K562 (cell line): ENCODE data around the gene OCEL1. TPM values are rescaled to one million over a fixed set of nuclear protein-coding genes. Genes with fewer than 3 reads are reported as not detected.

ENCODE experiments used
- ARHGAP35 ChIP-seq: fragments of 450-650 bp; IDR thresholded peaks from 2 replicates; pipeline ENCODE4 v1.6.1; 2018; ENCODE audit not compliant: partially characterized antibody
- COPS2 ChIP-seq: fragments of 450-650 bp; conservative IDR thresholded peaks from 2 replicates; pipeline ENCODE4 v1.6.1; 2016; ENCODE audit warnings: mild to moderate bottlenecking, moderate library complexity
- CREM ChIP-seq: IDR thresholded peaks from 2 replicates; pipeline ENCODE4 v1.6.1; 2014; ENCODE audit warnings: antibody characterized with exemption, low read depth
- DIDO1 ChIP-seq: fragments of 450-650 bp; IDR thresholded peaks from 2 replicates; pipeline ENCODE4 v1.6.1; 2016; ENCODE audit warnings: low read depth, missing biosample characterization, missing genetic modification characterization
- FOXJ3 ChIP-seq: sonication (generic); formaldehyde crosslinking; IDR thresholded peaks from 2 replicates; pipeline ENCODE4 v1.4.0; 2020; ENCODE audit warnings: mild to moderate bottlenecking, missing genetic modification reagents
- HSF4 ChIP-seq: fragments of 250-450 bp; sonication (Bioruptor Pico); IDR thresholded peaks from 2 replicates; pipeline ENCODE4 v2.1.2; 2022; ENCODE audit warnings: mild to moderate bottlenecking, moderate library complexity, borderline replicate concordance
- L3MBTL2 ChIP-seq: fragments of 450-650 bp; IDR thresholded peaks from 2 replicates; pipeline ENCODE4 v1.6.1; 2016; ENCODE audit warnings: mild to moderate bottlenecking, moderate library complexity
- MCM5 ChIP-seq: fragments of 450-650 bp; IDR thresholded peaks from 2 replicates; pipeline ENCODE4 v1.6.1; 2016; ENCODE audit warnings: low read depth
- NUFIP1 ChIP-seq: fragments of 450-650 bp; IDR thresholded peaks from 2 replicates; pipeline ENCODE4 v1.6.1; 2018; ENCODE audit not compliant: partially characterized antibody
- PML ChIP-seq: IDR thresholded peaks from 2 replicates; pipeline ENCODE4 v1.6.1; 2012; ENCODE audit warnings: low read length, inconsistent platforms
- RBBP5 ChIP-seq: fragments of 200-600 bp; sonication (generic); IDR thresholded peaks from 2 replicates; pipeline ENCODE4 v1.6.1; 2012; ENCODE audit warnings: borderline replicate concordance, mild to moderate bottlenecking, low read length, control low read depth, inconsistent platforms; ENCODE audit not compliant: insufficient read depth, poor library complexity, severe bottlenecking
- RBM14 ChIP-seq: fragments of 200-400 bp; formaldehyde crosslinking; IDR thresholded peaks from 2 replicates; pipeline ENCODE4 v1.6.1; 2018; ENCODE audit warnings: low read depth, mild to moderate bottlenecking, low read length, moderate library complexity, borderline replicate concordance; ENCODE audit not compliant: insufficient read depth
- RBM39 ChIP-seq: fragments of 200-400 bp; formaldehyde crosslinking; optimal IDR thresholded peaks from 2 replicates; pipeline ENCODE3; 2018; ENCODE audit warnings: low read depth, low read length
- THRB ChIP-seq: fragments of 450-650 bp; formaldehyde crosslinking; conservative IDR thresholded peaks from 2 replicates; pipeline ENCODE4 v1.4.0; 2022; ENCODE audit warnings: mild to moderate bottlenecking, missing genetic modification characterization
- ZBTB34 ChIP-seq: fragments of 250-450 bp; sonication (Bioruptor Pico); IDR thresholded peaks from 2 replicates; pipeline ENCODE4 v1.8.0; 2021; ENCODE audit warnings: mild to moderate bottlenecking, moderate library complexity
- ZKSCAN3 ChIP-seq: fragments of 250-450 bp; sonication (Bioruptor Pico); IDR thresholded peaks from 2 replicates; pipeline ENCODE4 v1.4.0; 2020
- ZNF133 ChIP-seq: fragments of 250-450 bp; sonication (Bioruptor Pico); IDR thresholded peaks from 2 replicates; pipeline ENCODE4 v1.4.0; 2020; ENCODE audit warnings: mild to moderate bottlenecking
- ZNF551 ChIP-seq: fragments of 250-450 bp; sonication (Bioruptor Pico); IDR thresholded peaks from 2 replicates; pipeline ENCODE4 v1.5.0; 2021; ENCODE audit warnings: mild to moderate bottlenecking, moderate library complexity
- polyA plus RNA-seq, 8 experiments: library from polyadenylated mRNA; depleted of rRNA in 4 of 8; stranded (reverse) in 5 of 8; unstranded in 3 of 8; fragments of >200 nt; fragmentation: Nextera tagmentation in 2 of 8; fragmentation: Illumina TruSeq in 1 of 8; extraction: Ambion mirVana in 2 of 8; extraction: Trizol in 1 of 8; gene quantifications; 2 replicates each; pipeline versions ENCODE4 v1.2.1 to v1.2.3, GENCODE V29; 2011 to 2014; ENCODE audit warnings: inconsistent platforms in 1 of 8, missing spikeins in 1 of 8
- total RNA-seq, 7 experiments: library from RNA; depleted of rRNA in 6 of 7; stranded (reverse); fragments of >200 nt in 6 of 7; fragmentation: Illumina TruSeq in 2 of 7; extraction: Trizol in 2 of 7; gene quantifications; 2 replicates each; pipeline versions ENCODE4 v1.2.1 to v1.2.3, GENCODE V29; 2011 to 2021; ENCODE audit warnings: low replicate concordance in 1 of 7
- TF ChIP-seq, protein P1 (sequence below), 2 experiments: fragments of 450-650 bp in 1 of 2; IDR thresholded peaks; 2 replicates each; pipeline ENCODE4 v1.6.1; 2011 to 2017; ENCODE audit warnings: low read depth in 2 of 2, antibody characterized with exemption in 1 of 2, borderline replicate concordance in 1 of 2, low read length in 1 of 2, mild to moderate bottlenecking in 1 of 2, mixed read lengths in 1 of 2; ENCODE audit not compliant: control insufficient read depth in 1 of 2
- TF ChIP-seq, protein P2 (sequence below): fragments of 250-450 bp; sonication (Bioruptor Pico); IDR thresholded peaks from 2 replicates; pipeline ENCODE4 v1.4.0; 2020; ENCODE audit warnings: mild to moderate bottlenecking, moderate library complexity, borderline replicate concordance

OCEL1 gene
- total and polyA plus RNA-seq, 9 of the 15 experiments (the other 6 are each of a cell fraction or from before 2014, with no cell fraction given) = 8.0 to 38.0 (median 12.4) TPM

DNA sequence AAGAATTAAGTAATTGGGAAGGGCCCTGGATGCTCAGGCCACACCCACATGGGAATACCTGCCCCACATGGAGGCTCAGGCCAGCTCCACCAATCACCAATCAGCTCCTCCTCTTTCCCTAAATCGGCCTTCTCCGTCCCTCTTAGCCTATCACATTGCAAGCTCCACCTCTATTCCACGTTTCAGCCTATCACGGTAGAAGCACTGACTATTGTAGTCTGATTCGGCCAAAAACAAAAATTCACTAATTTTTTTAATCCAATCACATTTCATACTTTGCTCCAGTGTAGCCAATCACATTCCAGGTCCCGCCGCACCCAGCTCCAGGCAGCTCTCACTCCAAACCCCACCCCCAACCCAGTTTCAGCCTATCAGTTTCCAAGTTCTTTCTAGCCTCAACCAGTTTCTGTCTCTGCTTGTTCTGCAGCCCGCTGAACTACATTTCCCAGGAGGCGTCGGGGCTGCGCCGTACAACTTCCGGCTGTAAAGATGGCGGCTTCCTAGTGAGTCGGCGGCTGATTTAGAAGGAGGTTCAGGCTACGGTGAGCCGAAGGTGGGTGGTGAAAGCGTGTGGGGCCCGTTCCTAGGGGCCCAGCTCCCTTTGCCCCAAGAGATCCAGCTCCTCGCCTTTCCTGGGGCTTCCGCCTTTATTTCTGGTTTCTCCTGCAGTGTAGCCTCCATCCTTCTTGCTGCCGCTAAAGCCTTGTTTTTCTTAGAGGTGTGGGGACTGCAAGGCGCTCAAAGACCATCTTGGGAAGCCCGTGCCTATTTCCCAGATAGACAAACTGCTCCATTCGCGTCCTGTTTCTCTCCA is 41.2 kb downstream of the OCEL1 start, which contains the start of gene BABAM1 (continued):
- peak; percentile 70; the same call in 1 of the 2 replicates for TF ChIP-seq PML
- peak; percentile 35; the same call in 1 of the 2 replicates for TF ChIP-seq L3MBTL2
- TF ChIP-seq, protein P1, sequence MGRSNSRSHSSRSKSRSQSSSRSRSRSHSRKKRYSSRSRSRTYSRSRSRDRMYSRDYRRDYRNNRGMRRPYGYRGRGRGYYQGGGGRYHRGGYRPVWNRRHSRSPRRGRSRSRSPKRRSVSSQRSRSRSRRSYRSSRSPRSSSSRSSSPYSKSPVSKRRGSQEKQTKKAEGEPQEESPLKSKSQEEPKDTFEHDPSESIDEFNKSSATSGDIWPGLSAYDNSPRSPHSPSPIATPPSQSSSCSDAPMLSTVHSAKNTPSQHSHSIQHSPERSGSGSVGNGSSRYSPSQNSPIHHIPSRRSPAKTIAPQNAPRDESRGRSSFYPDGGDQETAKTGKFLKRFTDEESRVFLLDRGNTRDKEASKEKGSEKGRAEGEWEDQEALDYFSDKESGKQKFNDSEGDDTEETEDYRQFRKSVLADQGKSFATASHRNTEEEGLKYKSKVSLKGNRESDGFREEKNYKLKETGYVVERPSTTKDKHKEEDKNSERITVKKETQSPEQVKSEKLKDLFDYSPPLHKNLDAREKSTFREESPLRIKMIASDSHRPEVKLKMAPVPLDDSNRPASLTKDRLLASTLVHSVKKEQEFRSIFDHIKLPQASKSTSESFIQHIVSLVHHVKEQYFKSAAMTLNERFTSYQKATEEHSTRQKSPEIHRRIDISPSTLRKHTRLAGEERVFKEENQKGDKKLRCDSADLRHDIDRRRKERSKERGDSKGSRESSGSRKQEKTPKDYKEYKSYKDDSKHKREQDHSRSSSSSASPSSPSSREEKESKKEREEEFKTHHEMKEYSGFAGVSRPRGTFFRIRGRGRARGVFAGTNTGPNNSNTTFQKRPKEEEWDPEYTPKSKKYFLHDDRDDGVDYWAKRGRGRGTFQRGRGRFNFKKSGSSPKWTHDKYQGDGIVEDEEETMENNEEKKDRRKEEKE (IDR thresholded peaks at IDR 0.05; ENCODE audit: borderline replicate concordance in 1 of 2, control insufficient read depth in 1 of 2, low read depth in 2 of 2, low read length in 1 of 2) = no peak
- peak; percentile 92 for TF ChIP-seq CREM
- no peak for TF ChIP-seq HSF4
- TF ChIP-seq COPS2 = no peak
- no peak for TF ChIP-seq ZNF551 (CRISPR knock-in tag)
- no peak for TF ChIP-seq ZBTB34
- TF ChIP-seq, protein P2, sequence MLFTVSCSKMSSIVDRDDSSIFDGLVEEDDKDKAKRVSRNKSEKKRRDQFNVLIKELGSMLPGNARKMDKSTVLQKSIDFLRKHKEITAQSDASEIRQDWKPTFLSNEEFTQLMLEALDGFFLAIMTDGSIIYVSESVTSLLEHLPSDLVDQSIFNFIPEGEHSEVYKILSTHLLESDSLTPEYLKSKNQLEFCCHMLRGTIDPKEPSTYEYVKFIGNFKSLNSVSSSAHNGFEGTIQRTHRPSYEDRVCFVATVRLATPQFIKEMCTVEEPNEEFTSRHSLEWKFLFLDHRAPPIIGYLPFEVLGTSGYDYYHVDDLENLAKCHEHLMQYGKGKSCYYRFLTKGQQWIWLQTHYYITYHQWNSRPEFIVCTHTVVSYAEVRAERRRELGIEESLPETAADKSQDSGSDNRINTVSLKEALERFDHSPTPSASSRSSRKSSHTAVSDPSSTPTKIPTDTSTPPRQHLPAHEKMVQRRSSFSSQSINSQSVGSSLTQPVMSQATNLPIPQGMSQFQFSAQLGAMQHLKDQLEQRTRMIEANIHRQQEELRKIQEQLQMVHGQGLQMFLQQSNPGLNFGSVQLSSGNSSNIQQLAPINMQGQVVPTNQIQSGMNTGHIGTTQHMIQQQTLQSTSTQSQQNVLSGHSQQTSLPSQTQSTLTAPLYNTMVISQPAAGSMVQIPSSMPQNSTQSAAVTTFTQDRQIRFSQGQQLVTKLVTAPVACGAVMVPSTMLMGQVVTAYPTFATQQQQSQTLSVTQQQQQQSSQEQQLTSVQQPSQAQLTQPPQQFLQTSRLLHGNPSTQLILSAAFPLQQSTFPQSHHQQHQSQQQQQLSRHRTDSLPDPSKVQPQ (CRISPR knock-in tag) = no peak
- peak; percentile 86 for TF ChIP-seq THRB (CRISPR knock-in tag)
- no peak for TF ChIP-seq ARHGAP35
- TF ChIP-seq RBM39 = no peak
- peak; percentile 86 for TF ChIP-seq DIDO1
- TF ChIP-seq MCM5 = no peak
- peak; percentile 71 for TF ChIP-seq RBBP5
- no peak for TF ChIP-seq NUFIP1
- no peak for TF ChIP-seq ZNF133 (CRISPR knock-in tag)
- no peak for TF ChIP-seq FOXJ3 (CRISPR knock-in tag)
- no peak for TF ChIP-seq ZKSCAN3
- TF ChIP-seq RBM14 = no peak
